ENCODE measurements around the gene AHNAK2. TPM values are rescaled to one million over a fixed set of nuclear protein-coding genes. Genes with fewer than 3 reads are reported as not detected.

Gene AHNAK2
- 1 to 10 TPM; 3.7 to 4.5 TPM for total RNA-seq

DNA sequence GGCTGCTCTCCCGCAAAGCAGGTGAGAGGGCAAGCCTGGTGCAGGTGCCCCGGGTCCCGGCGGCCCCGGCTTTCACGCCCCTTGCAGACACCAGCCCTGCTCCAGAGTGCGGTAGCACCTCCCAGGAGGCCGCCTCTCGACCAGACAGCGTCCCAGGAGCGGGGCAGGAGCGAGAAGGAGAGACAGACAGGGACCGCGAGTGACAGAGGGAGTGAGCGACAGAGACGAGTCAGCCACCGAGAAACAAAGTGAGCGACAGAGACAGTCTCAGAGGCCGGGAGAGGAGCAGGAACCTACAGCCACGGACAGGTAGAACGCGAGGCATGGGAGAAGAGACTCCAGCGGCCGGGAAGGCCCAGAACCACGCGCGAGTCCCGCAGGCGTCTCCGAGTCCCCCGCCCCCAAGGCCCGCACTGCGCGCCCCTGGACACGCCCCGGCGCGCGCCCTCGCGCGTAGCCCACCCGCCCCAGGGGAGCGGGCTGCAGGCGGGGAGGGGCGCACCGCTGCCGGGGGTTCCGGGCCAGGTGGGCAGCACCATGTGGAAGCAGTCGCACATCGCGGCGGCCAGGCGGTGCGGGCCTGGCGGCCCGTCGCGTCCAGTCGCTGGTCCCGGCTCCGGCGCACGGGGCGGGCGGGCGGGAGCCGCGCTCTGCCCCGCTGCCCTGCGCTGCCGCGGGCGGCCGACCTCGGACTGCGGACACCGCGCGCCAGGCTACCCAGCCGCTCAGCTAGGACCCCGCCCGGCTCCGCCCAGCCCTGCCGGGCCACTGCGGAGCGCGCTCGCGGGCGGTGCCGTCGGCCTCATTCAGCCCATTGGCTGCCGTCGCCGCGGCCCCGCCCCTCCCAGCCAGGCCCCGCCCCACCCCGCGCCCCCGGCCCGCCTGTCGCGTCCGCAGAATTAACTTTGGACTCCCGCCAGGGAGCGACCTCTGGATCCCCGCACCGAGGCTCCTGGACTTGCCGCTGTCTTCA is at the start of gene AHNAK2:
Gene AHNAK2, minus strand, starts transcription at position 694 of the 973 bp plus-strand sequence. Its CDS starts 137 bp downstream, at position 557.

DNA sequence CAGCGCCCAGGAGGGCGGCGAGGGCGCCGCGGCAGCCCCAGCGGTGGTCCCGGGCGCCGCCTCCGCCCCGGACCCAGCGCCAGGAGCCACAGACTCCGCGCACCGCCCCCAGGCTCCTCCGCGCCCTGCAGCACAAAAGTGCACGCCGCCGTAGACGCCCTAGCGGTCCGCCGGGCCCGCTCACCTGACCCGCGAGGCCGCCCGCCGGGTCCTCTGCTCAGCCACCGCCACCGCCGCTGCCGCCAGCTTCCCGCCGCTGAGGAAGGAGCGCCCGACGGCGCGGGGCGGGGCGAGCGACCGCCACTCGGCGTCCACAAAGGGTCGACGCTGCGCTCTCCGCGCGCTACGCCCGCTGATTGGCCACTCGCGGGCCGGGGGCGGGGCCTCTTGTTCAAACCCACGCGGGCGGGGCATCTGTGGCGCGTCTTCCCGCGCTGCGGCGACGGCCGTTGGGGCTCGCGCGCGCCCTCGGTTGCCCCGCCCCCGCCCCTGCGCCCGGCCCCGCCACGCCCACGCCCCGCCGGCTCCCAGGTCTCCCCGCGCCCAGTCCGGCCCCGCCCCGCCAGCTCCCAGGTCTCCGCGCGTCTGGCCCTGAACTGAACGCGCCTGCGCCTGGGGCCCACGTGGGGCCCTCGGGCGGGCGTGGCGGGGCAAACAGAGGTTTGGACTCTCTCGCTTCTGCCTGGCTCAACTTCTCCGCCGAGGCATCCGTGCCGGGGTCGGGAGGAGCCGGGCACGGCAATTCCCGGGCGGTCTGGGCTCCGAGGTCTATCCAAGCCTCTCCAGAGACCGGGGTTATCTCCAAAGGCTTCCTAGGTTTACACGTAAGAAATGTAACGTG is 42.9 kb upstream of the AHNAK2 start, which contains the start of gene CDCA4:
Gene CDCA4, minus strand, starts transcription at position 269 of the 841 bp plus-strand sequence. CDS start 9,154 bp downstream, outside the sequence.

DNA sequence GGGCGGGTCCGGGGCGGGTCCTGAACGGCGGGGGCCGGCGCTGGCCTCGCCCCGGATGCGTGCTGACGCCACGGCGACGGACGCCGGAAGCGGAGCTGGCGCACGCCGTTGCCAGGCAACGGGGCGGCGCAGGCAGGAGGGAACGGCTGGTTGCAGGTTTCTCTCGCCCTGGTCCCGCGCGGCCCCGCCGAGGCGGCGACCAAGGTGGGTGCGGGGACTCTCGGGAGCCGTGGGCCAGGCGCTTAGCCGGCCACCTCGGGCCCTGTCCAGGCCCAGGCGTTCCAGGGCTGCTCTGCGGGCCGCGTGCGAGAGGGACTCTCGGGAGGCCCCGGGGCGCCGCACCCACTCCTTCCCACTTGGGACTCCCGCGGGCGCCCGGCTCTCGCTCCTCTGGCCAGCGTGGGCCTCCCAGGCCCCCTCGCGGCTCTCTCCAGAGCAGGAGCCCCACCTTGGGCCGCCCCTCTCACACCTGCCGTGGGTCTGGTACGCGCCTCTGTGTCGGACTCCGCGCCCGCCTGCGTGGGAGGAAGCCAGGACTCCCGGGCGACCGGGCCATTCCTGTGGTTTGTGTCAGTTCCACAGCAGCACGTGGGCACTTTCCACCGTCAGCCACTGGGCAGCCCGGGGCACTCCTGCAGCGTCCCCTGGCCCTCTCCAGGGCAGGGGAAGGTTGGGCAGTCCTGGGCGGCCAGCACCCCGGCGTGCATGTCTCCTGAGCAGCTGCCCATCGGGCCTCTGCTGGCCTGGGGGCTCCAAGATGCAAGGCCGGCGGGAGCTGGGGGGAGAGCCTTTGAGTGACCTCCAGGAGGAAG is 7.7 kb upstream of the AHNAK2 start, which contains the start of gene CLBA1:
Gene CLBA1, plus strand, starts transcription at position 114 of the 812 bp plus-strand sequence. Its CDS starts 644 bp downstream, at position 758.

DNA sequence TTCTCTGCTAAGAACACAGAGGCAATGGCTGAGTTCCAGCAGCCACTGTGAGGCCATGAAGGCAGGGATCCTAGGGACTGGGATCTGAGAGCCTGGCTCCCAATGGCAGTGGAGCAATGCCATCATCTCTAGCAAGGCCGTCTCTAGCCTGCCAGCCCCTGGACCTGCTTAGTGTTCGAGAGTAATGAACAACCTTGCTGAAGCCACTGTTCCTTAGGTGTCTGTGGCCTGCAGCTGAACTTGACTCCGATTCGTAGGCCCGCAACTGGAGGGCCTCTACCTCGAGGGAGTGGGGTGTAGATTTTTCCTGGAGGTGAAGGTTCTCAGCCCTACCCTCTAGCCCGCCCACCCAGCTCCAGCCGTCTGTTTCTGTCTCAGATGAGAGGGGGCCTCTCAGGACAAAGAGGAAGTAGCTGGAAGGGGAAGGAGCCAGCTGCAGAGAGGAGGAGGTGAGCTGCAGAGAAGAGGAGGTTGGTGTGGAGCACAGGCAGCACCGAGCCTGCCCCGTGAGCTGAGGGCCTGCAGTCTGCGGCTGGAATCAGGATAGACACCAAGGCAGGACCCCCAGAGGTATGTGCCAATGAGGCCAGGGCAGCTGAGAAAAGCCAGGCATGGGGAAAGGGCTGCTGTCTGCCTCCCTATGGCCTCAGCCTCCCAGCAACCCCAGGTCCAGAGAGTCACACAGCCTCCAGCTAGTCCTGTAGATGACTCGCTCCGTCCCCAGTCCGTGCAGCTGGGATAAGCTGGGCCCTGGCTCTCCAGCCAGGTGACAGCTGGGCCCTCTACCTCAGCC is 53.6 kb downstream of the AHNAK2 start, which contains the start of gene PLD4:
Gene PLD4, plus strand, starts transcription at position 459 of the 793 bp plus-strand sequence. CDS start 2,262 bp downstream, outside the sequence.

Other genes starting within 250 kb of the AHNAK2 start
- gene SIVA1, start 225.2 kb downstream of the AHNAK2 start, total RNA-seq = 100 to 1,000 TPM in 1 of 2 donors, 10 to 100 TPM in 1; 58.5 to 114 TPM
- 100 to 1,000 TPM; 172 to 335 TPM for gene AKT1, start 182.6 kb downstream of the AHNAK2 start, total RNA-seq
- 1 to 10 TPM; 6.5 to 8.0 TPM for gene ZBTB42, start 177.3 kb downstream of the AHNAK2 start, total RNA-seq
- gene CEP170B, start 113.1 kb downstream of the AHNAK2 start, total RNA-seq = 10 to 100 TPM; 12.0 to 16.0 TPM
- gene PLD4, start 53.5 kb downstream of the AHNAK2 start, total RNA-seq = under 1 TPM in 1 of 2 donors, not detected in 1; 0.33 TPM
- 1 to 10 TPM; 9.3 to 10.0 TPM for gene CLBA1, start 7.4 kb upstream of the AHNAK2 start, total RNA-seq
- 10 to 100 TPM; 12.7 to 44.6 TPM for gene CDCA4, start 42.7 kb upstream of the AHNAK2 start, total RNA-seq
- gene GPR132, start 87.1 kb upstream of the AHNAK2 start, total RNA-seq = not detected
- gene JAG2, start 190.4 kb upstream of the AHNAK2 start, total RNA-seq = 1 to 10 TPM in 1 of 2 donors, under 1 TPM in 1; 0.67 to 1.0 TPM
- gene NUDT14, start 202.9 kb upstream of the AHNAK2 start, total RNA-seq = 10 to 100 TPM; 13.7 to 34.8 TPM